Lower leg skin (tissue), 4 donors: Measurements from ENCODE around the gene CFAP73. TPM values are rescaled to one million over a fixed set of nuclear protein-coding genes. Genes with fewer than 3 reads are reported as not detected.
"Not testable (repeated sequence)": the region's sequence is repeated elsewhere in the genome, so short reads cannot be mapped to it uniquely, and the experiment has no call there.

ENCODE experiments used
- DNase-seq, 2 donors: peaks; one replicate each; pipeline ENCODE4 v3.0.0-alpha.2; 2019; ENCODE audit warnings: low spot score in 2 of 2
- H3K4me3 ChIP-seq: fragments of 200-600 bp; sonication (generic); 2 replicates; pipeline ENCODE4 v1.5.1; 2017; ENCODE audit warnings: mild to moderate bottlenecking, low read depth; ENCODE audit not compliant: poor library complexity, severe bottlenecking
- CTCF ChIP-seq, 3 donors: fragments of 450-650 bp; IDR thresholded peaks; one replicate each; pipeline ENCODE4 v1.5.1; 2016; ENCODE audit warnings: antibody characterized with exemption in 3 of 3, mild to moderate bottlenecking in 3 of 3, moderate library complexity in 2 of 3
- POLR2A ChIP-seq, 2 donors: fragments of 450-650 bp; IDR thresholded peaks; one replicate each; pipeline ENCODE4 v1.6.1; 2016 to 2017; ENCODE audit warnings: antibody characterized with exemption in 2 of 2, mild to moderate bottlenecking in 1 of 2, moderate library complexity in 1 of 2
- WGBS, 2 donors: methylation state at CpG; one replicate each; pipeline ENCODE4 v1.1.5; 2018; 5-methylcytosine and 5-hydroxymethylcytosine counted together
- intact Hi-C: fragments of 100-400 bp; cut with DNase I; formaldehyde crosslinking; loops from one replicate; pipeline ENCODE4 v1.15.0; 2023; ENCODE audit warnings: low total_unique reads
- total RNA-seq, 4 donors: library from RNA; depleted of rRNA; stranded (reverse); fragments of >200 nt; gene quantifications; one replicate each; pipeline ENCODE4 v1.1.0, GENCODE V29; 2016

Gene CFAP73
- total RNA-seq, 4 donors from 2014 or later, result 0.38 to 4.3 (median 1.9) TPM; not detected in 1

GRCh38 chr12:113136128-113136989 lies 13.2 kb upstream of the CFAP73 start:
- intact Hi-C loops, result no loop called here
- H3K4me3 ChIP-seq, result no peak overlapping the region
- WGBS, 2 donors, result 28 to 29% methylated on average over 21 of the region's 21 CpGs
- no peak for TF ChIP-seq CTCF (IDR thresholded peaks at IDR 0.05)
- no peak for TF ChIP-seq POLR2A (IDR thresholded peaks at IDR 0.05)
- DNase-seq, result no peak

GRCh38 chr12:113136990-113137511 lies 12.5 kb upstream of the CFAP73 start:
- 57 to 68% methylated on average over 6 of the region's 6 CpGs for WGBS, 2 donors
- intact Hi-C loops, result no loop called here
- no peak for TF ChIP-seq POLR2A (IDR thresholded peaks at IDR 0.05)
- no peak for TF ChIP-seq CTCF (IDR thresholded peaks at IDR 0.05)
- DNase-seq, result no peak
- H3K4me3 ChIP-seq, result no peak overlapping the region

GRCh38 chr12:113137861-113138783 lies 11.4 kb upstream of the CFAP73 start:
- WGBS, 2 donors, result 75 to 79% methylated on average over 12 of the region's 12 CpGs
- TF ChIP-seq CTCF (IDR thresholded peaks at IDR 0.05) (no peak), POLR2A (IDR thresholded peaks at IDR 0.05) (no peak)
- DNase-seq, result no peak
- H3K4me3 ChIP-seq, result no peak overlapping the region
- intact Hi-C loops, result no loop called here

GRCh38 chr12:113138826-113139225 lies 10.7 kb upstream of the CFAP73 start:
- intact Hi-C loops, result no loop called here
- 84 to 96% methylated on average over 3 of the region's 3 CpGs for WGBS, 2 donors
- TF ChIP-seq POLR2A (IDR thresholded peaks at IDR 0.05) (no peak), CTCF (IDR thresholded peaks at IDR 0.05) (no peak)
- DNase-seq, result no peak
- no peak overlapping the region for H3K4me3 ChIP-seq

- no peak for DNase-seq
- 58 to 74% methylated on average over 7 of the region's 7 CpGs for WGBS, 2 donors
- H3K4me3 ChIP-seq, result no peak overlapping the region
- TF ChIP-seq CTCF (IDR thresholded peaks at IDR 0.05) (no peak), POLR2A (IDR thresholded peaks at IDR 0.05) (no peak)
- intact Hi-C loops, result no loop called here
These were observed 8.8 kb upstream of the CFAP73 start for GRCh38 chr12:113140706-113141105.

- WGBS, 2 donors, result 68 to 75% methylated on average over 3 of the region's 3 CpGs
- DNase-seq, H3K4me3 ChIP-seq, intact Hi-C loops: not testable (repeated sequence)
These were observed 7.8 kb upstream of the CFAP73 start for GRCh38 chr12:113141716-113142115.
